C4-2B (cell line): ENCODE measurements around the gene LHB.

ENCODE experiments used
- CTCF ChIP-seq: fragments of 450-650 bp; conservative IDR thresholded peaks from 2 replicates; pipeline ENCODE4 v1.5.1; 2017; ENCODE audit warnings: mild to moderate bottlenecking
- ZFX ChIP-seq: fragments of 450-650 bp; IDR thresholded peaks from 2 replicates; pipeline ENCODE4 v1.6.1; 2017

- TF ChIP-seq CTCF = no peak
- no peak for TF ChIP-seq ZFX
Observed at GRCh38 chr19:48970139-48970766, 46.6 kb downstream of the LHB start.
